IMR-90 (cell line): ENCODE measurements around the gene IL36G. TPM values are rescaled to one million over a fixed set of nuclear protein-coding genes. Genes with fewer than 3 reads are reported as not detected.

Experiments
- ATAC-seq: fragments of 200-7000 bp; cut with Tn5 transposase; 2 replicates; pipeline ENCODE4 v1.9.1; 2020; ENCODE audit warnings: low read depth, mild to moderate bottlenecking, moderate library complexity
- BruUV-seq: library from RNA; stranded (reverse); fragments of 400-500 nt; replicated peaks from 2 replicates; lab custom pipeline; 2021; lab: Mats Ljungman, UMichigan
- CTCF ChIA-PET: fragments of 300-600 bp; formaldehyde crosslinking; extraction: SDS; loops from one replicate; lab custom pipeline; 2021; ENCODE audit warnings: antibody characterized with exemption; lab: Yijun Ruan, JAX
- POLR2A ChIA-PET: fragments of 300-600 bp; sonication (Branson Sonifier 250); formaldehyde crosslinking; loops from one replicate; lab custom pipeline; 2022; ENCODE audit warnings: antibody characterized with exemption; ENCODE audit not compliant: unreplicated experiment; lab: Charles Lee
- DNase-seq: peaks from one replicate; pipeline ENCODE4 v3.0.0; 2013
- H2AFZ ChIP-seq: replicated peaks from 2 replicates; pipeline ENCODE3; 2013; ENCODE audit warnings: low read length, mild to moderate bottlenecking; ENCODE audit not compliant: poor library complexity
- H2AK5ac ChIP-seq: 2 replicates; pipeline ENCODE4 v1.6.1; 2013; ENCODE audit warnings: low read depth, low read length, inconsistent platforms
- H2AK9ac ChIP-seq: replicated peaks from 2 replicates; pipeline ENCODE3; 2013; ENCODE audit warnings: mild to moderate bottlenecking, low read depth, low read length, moderate library complexity; ENCODE audit not compliant: poor library complexity
- H2BK120ac ChIP-seq: 2 replicates; pipeline ENCODE4 v1.6.1; 2013; ENCODE audit warnings: low read depth, low read length, inconsistent platforms
- H2BK15ac ChIP-seq: 3 replicates; pipeline ENCODE4 v1.6.1; 2013; ENCODE audit warnings: low read depth, low read length, inconsistent platforms
- H2BK20ac ChIP-seq: 2 replicates; pipeline ENCODE4 v1.6.1; 2013; ENCODE audit warnings: low read depth, mild to moderate bottlenecking, inconsistent platforms, low read length, moderate library complexity
- H2BK5ac ChIP-seq: 2 replicates; pipeline ENCODE4 v1.6.1; 2013; ENCODE audit warnings: mild to moderate bottlenecking, low read depth, low read length, inconsistent platforms; ENCODE audit not compliant: poor library complexity, severe bottlenecking
- H3K14ac ChIP-seq: replicated peaks from 2 replicates; pipeline ENCODE4 v1.6.1; 2013; ENCODE audit warnings: low read depth, low read length, inconsistent platforms
- H3K18ac ChIP-seq: 2 replicates; pipeline ENCODE4 v1.6.1; 2013; ENCODE audit warnings: low read depth, low read length, control low read depth
- H3K23ac ChIP-seq: 2 replicates; pipeline ENCODE4 v1.6.1; 2013; ENCODE audit warnings: low read depth, low read length, inconsistent platforms
- H3K27ac ChIP-seq: 2 replicates; pipeline ENCODE4 v1.5.1; 2013; ENCODE audit warnings: mild to moderate bottlenecking, control low read depth, low read length; ENCODE audit not compliant: insufficient read depth
- H3K27me3 ChIP-seq: 2 replicates; pipeline ENCODE4 v1.6.1; 2013; ENCODE audit warnings: low read length; ENCODE audit not compliant: control insufficient read depth, insufficient read depth
- H3K36me3 ChIP-seq: 2 replicates; pipeline ENCODE4 v1.6.1; 2013; ENCODE audit warnings: low read length, mixed read lengths; ENCODE audit not compliant: control insufficient read depth, insufficient read depth
- H3K4ac ChIP-seq: 2 replicates; pipeline ENCODE4 v1.6.1; 2013; ENCODE audit warnings: low read depth, low read length, inconsistent platforms
- H3K4me1 ChIP-seq: 2 replicates; pipeline ENCODE4 v1.6.1; 2013; ENCODE audit warnings: low read length, mixed read lengths; ENCODE audit not compliant: control insufficient read depth, insufficient read depth
- H3K4me2 ChIP-seq: 2 replicates; pipeline ENCODE4 v1.6.1; 2013; ENCODE audit warnings: low read depth, mild to moderate bottlenecking, control low read depth, low read length, moderate library complexity
- H3K4me3 ChIP-seq: 2 replicates; pipeline ENCODE4 v1.5.1; 2013; ENCODE audit warnings: low read depth, mild to moderate bottlenecking, control low read depth, low read length, moderate library complexity; ENCODE audit not compliant: insufficient read depth
- H3K56ac ChIP-seq: 2 replicates; pipeline ENCODE4 v1.6.1; 2013; ENCODE audit warnings: low read length, inconsistent platforms; ENCODE audit not compliant: insufficient read depth; ENCODE audit errors: extremely low read depth
- H3K79me1 ChIP-seq, 2 experiments: 2 replicates each; pipeline ENCODE4 v1.6.1; 2013; ENCODE audit warnings: low read length in 2 of 2, inconsistent platforms in 1 of 2, low read depth in 1 of 2
- H3K9ac ChIP-seq: 2 replicates; pipeline ENCODE4 v1.6.1; 2013; ENCODE audit warnings: low read depth, low read length, control low read depth
- H3K9me1 ChIP-seq: 2 replicates; pipeline ENCODE4 v1.6.1; 2013; ENCODE audit warnings: low read length, inconsistent platforms; ENCODE audit not compliant: insufficient read depth
- H3K9me3 ChIP-seq: 2 replicates; pipeline ENCODE4 v1.6.1; 2013; ENCODE audit warnings: low read length; ENCODE audit not compliant: control insufficient read depth, insufficient read depth
- H4K20me1 ChIP-seq: 2 replicates; pipeline ENCODE4 v1.6.1; 2013; ENCODE audit warnings: low read length, inconsistent platforms; ENCODE audit not compliant: insufficient read depth
- H4K5ac ChIP-seq: 2 replicates; pipeline ENCODE4 v1.6.1; 2013; ENCODE audit warnings: mild to moderate bottlenecking, low read depth, low read length, control low read depth
- H4K8ac ChIP-seq, 2 experiments: 2 replicates each; pipeline ENCODE4 v1.6.1; 2013; ENCODE audit warnings: low read depth in 2 of 2, low read length in 2 of 2, control low read depth in 1 of 2, inconsistent platforms in 1 of 2
- H4K91ac ChIP-seq: 2 replicates; pipeline ENCODE4 v1.6.1; 2013; ENCODE audit warnings: low read depth, low read length, inconsistent platforms; ENCODE audit not compliant: insufficient read depth
- BHLHE40 ChIP-seq: fragments of 150-350 bp; IDR thresholded peaks from 2 replicates; pipeline ENCODE4 v1.6.1; 2016; ENCODE audit warnings: mild to moderate bottlenecking, low read depth, low read length
- CEBPB ChIP-seq: IDR thresholded peaks from 2 replicates; pipeline ENCODE4 v1.6.1; 2012; ENCODE audit warnings: low read depth, low read length, improper control_type of control experiment
- CHD1 ChIP-seq: IDR thresholded peaks from 2 replicates; pipeline ENCODE4 v1.6.1; 2012; ENCODE audit warnings: low read depth, low read length, improper control_type of control experiment
- FOS ChIP-seq: fragments of 150-350 bp; IDR thresholded peaks from 2 replicates; pipeline ENCODE4 v1.6.1; 2016; ENCODE audit warnings: low read depth, low read length
- MAZ ChIP-seq: IDR thresholded peaks from 2 replicates; pipeline ENCODE4 v1.6.1; 2012; ENCODE audit warnings: low read depth, mild to moderate bottlenecking, low read length, improper control_type of control experiment, moderate library complexity, borderline replicate concordance
- MXI1 ChIP-seq: IDR thresholded peaks from 2 replicates; pipeline ENCODE4 v1.6.1; 2012; ENCODE audit warnings: low read depth, mild to moderate bottlenecking, low read length, moderate library complexity, borderline replicate concordance
- NFE2L2 ChIP-seq: fragments of 150-350 bp; IDR thresholded peaks from 2 replicates; pipeline ENCODE4 v1.6.1; 2016; ENCODE audit warnings: low read depth, mild to moderate bottlenecking, low read length
- POLR2A ChIP-seq: IDR thresholded peaks from 2 replicates; pipeline ENCODE4 v1.6.1; 2012; ENCODE audit warnings: mild to moderate bottlenecking, low read depth, low read length
- RAD21 ChIP-seq: IDR thresholded peaks from 2 replicates; pipeline ENCODE4 v1.6.1; 2012; ENCODE audit warnings: low read length, improper control_type of control experiment
- RFX5 ChIP-seq: IDR thresholded peaks from 2 replicates; pipeline ENCODE4 v1.8.0; 2012; ENCODE audit warnings: low read depth, mild to moderate bottlenecking, low read length, moderate library complexity
- USF2 ChIP-seq: fragments of 150-350 bp; IDR thresholded peaks from 2 replicates; pipeline ENCODE4 v1.6.1; 2017; ENCODE audit warnings: mild to moderate bottlenecking, antibody characterized with exemption, low read length, low read depth
- WGBS, 2 experiments: methylation state at CpG; one replicate each; pipeline versions ENCODE4 v1.1.5 to v1.1.7; 2013; ENCODE audit warnings: missing lambda C conversion rate in 2 of 2; ENCODE audit not compliant: insufficient read length in 1 of 2; ENCODE audit errors: extremely low coverage in 2 of 2; 5-methylcytosine and 5-hydroxymethylcytosine counted together
- dilution Hi-C: fragments of 300-500 bp; cut with HindIII; formaldehyde crosslinking; loops from one replicate; pipeline ENCODE4 v1.14.3; 2018; ENCODE audit warnings: low sequenced_read_pairs; ENCODE audit not compliant: unreplicated experiment
- in situ Hi-C: fragments of 300-500 bp; cut with MboI; formaldehyde crosslinking; loops from 3 replicates; pipeline ENCODE4 v1.14.3; 2019; ENCODE audit warnings: low sequenced_read_pairs, inconsistent platforms, mixed read lengths
- intact Hi-C: fragments of 100-400 bp; cut with micrococcal nuclease; formaldehyde crosslinking; loops from 2 replicates; pipeline ENCODE4 v1.10.0; 2022
- polyA plus RNA-seq, 3 experiments: library from polyadenylated mRNA; depleted of rRNA; stranded (reverse); fragments of >200 nt; gene quantifications; 2 replicates each; pipeline ENCODE4 v1.2.3, GENCODE V29; 2012; ENCODE audit warnings: low replicate concordance in 1 of 3
- total RNA-seq: library from RNA; depleted of rRNA; stranded (reverse); fragments of >200 nt; gene quantifications from 2 replicates; pipeline ENCODE4 v1.2.3, GENCODE V29; 2012
- TF ChIP-seq, protein P1 (sequence below): fragments of 150-350 bp; IDR thresholded peaks from 2 replicates; pipeline ENCODE4 v1.6.1; 2016; ENCODE audit warnings: low read depth, mild to moderate bottlenecking, low read length, moderate library complexity, borderline replicate concordance
- TF ChIP-seq, protein P2 (sequence below): conservative IDR thresholded peaks from 2 replicates; pipeline ENCODE4 v1.5.1; 2012; ENCODE audit warnings: mild to moderate bottlenecking, low read depth, low read length, improper control_type of control experiment

The IL36G gene
- total and polyA plus RNA-seq, 2 of the 4 experiments (the other 2 are of a cell fraction) = not detected

DNA sequence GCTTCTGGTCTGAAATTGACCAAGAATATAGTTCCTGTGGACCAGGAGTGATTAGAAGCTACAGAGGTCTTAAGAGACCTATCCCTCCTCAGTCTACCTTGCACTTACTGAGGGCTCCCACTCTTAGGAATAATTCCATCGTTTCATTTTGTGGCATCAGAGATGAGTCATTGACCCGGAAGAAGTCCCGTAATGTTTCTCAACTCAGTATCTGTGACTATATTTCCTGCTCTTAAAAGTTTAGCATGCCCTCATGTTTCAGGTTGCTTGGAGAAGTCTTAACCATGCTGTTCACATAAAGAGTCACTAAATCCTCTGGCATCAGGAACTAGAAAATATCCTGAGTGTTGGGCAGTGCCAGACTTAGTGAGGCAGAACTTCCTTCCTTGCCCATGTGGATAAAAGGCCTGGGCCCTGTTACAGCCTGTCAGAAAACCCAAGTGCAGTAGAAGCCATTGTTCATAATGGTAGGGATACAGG is 27.3 kb downstream of the IL36G start, which contains the start of gene IL36A:
TSS of gene IL36A (plus strand) at position 430 of the 480 bp plus-strand sequence. CDS start 413 bp downstream, outside the sequence.
- no peak within 1 kb of the TSS for H2AFZ ChIP-seq
- H3K56ac ChIP-seq = no peak within 1 kb of the TSS
- H2BK5ac ChIP-seq = no peak within 1 kb of the TSS
- no peak within 1 kb of the TSS for H2BK15ac ChIP-seq
- no peaks in the 10 kb centered on the region for H3K79me1 ChIP-seq
- no peak within 1 kb of the TSS for H2AK5ac ChIP-seq
- no peaks in the 10 kb centered on the region for H3K4me1 ChIP-seq
- no peak within 1 kb of the TSS for H3K23ac ChIP-seq
- 60% methylated on average over 1 of the region's 3 CpGs; no CpG with 5 or more reads in 1 of the 2 experiments for WGBS, 2 experiments
- H4K20me1 ChIP-seq = no peaks in the 10 kb centered on the region
- H3K4ac ChIP-seq = no peak within 1 kb of the TSS
- dilution Hi-C loops = no loop called here
- in situ Hi-C loops = no loop called here
- no peak within 1 kb of the TSS for H3K27ac ChIP-seq
- no peak for DNase-seq
- no peak within 1 kb of the TSS for H3K18ac ChIP-seq
- intact Hi-C loops = no loop called here
- no peaks in the 10 kb centered on the region for H3K36me3 ChIP-seq
- no peak within 1 kb of the TSS for H4K8ac ChIP-seq
- peaks cover 3% of the 10 kb centered on the region for H3K27me3 ChIP-seq
- no peak within 1 kb of the TSS for H2BK20ac ChIP-seq
- ATAC-seq = no peak
- H4K91ac ChIP-seq = no peak within 1 kb of the TSS
- 0 out of 2 replicates have a peak, but pooled peaks cover 2% of the 10 kb centered on the region for H3K9me3 ChIP-seq
- H3K4me2 ChIP-seq = no peak within 1 kb of the TSS
- H2AK9ac ChIP-seq = no peak within 1 kb of the TSS
- H3K9me1 ChIP-seq = no peaks in the 10 kb centered on the region
- H3K14ac ChIP-seq = no peak within 1 kb of the TSS
- no peak within 1 kb of the TSS for H3K4me3 ChIP-seq
- ChIA-PET POLR2A (no interaction called here), CTCF (no interaction called here)
- no peak within 1 kb of the TSS for H3K9ac ChIP-seq
- H2BK120ac ChIP-seq = no peak within 1 kb of the TSS
- BruUV-seq = no TSS peak
- no peak for TF ChIP-seq USF2
- no peak for TF ChIP-seq RFX5
- TF ChIP-seq CEBPB = no peak
- no peak for TF ChIP-seq FOS
- TF ChIP-seq CHD1 = no peak
- TF ChIP-seq, protein P1, sequence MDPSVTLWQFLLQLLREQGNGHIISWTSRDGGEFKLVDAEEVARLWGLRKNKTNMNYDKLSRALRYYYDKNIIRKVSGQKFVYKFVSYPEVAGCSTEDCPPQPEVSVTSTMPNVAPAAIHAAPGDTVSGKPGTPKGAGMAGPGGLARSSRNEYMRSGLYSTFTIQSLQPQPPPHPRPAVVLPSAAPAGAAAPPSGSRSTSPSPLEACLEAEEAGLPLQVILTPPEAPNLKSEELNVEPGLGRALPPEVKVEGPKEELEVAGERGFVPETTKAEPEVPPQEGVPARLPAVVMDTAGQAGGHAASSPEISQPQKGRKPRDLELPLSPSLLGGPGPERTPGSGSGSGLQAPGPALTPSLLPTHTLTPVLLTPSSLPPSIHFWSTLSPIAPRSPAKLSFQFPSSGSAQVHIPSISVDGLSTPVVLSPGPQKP = no peak
- TF ChIP-seq, protein P2, sequence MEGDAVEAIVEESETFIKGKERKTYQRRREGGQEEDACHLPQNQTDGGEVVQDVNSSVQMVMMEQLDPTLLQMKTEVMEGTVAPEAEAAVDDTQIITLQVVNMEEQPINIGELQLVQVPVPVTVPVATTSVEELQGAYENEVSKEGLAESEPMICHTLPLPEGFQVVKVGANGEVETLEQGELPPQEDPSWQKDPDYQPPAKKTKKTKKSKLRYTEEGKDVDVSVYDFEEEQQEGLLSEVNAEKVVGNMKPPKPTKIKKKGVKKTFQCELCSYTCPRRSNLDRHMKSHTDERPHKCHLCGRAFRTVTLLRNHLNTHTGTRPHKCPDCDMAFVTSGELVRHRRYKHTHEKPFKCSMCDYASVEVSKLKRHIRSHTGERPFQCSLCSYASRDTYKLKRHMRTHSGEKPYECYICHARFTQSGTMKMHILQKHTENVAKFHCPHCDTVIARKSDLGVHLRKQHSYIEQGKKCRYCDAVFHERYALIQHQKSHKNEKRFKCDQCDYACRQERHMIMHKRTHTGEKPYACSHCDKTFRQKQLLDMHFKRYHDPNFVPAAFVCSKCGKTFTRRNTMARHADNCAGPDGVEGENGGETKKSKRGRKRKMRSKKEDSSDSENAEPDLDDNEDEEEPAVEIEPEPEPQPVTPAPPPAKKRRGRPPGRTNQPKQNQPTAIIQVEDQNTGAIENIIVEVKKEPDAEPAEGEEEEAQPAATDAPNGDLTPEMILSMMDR = no peak
- no peak for TF ChIP-seq MAZ
- TF ChIP-seq MXI1 = no peak
- TF ChIP-seq RAD21 = no peak
- TF ChIP-seq POLR2A = no peak
- no peak for TF ChIP-seq NFE2L2
- TF ChIP-seq BHLHE40 = no peak
- no peak within 1 kb of the TSS for H4K5ac ChIP-seq
